Peyer's patch (tissue), 4 donors: ENCODE results near the gene CHMP1A.

ENCODE experiments used
- POLR2A ChIP-seq, 2 donors: fragments of 450-650 bp; IDR thresholded peaks; one replicate each; pipeline ENCODE4 v1.5.1; 2017; ENCODE audit warnings: antibody characterized with exemption in 2 of 2, mild to moderate bottlenecking in 2 of 2, moderate library complexity in 2 of 2
- TF ChIP-seq, protein P1 (sequence below), 6 experiments: fragments of 450-650 bp in 4 of 6; fragments of 200-600 bp in 2 of 6; sonication (generic) in 1 of 6; IDR thresholded peaks; one replicate each; pipeline ENCODE4 v1.5.1; 2017 to 2019; ENCODE audit warnings: antibody characterized with exemption in 6 of 6, mild to moderate bottlenecking in 3 of 6, moderate library complexity in 1 of 6

- TF ChIP-seq POLR2A (IDR thresholded peaks at IDR 0.05) = no peak
- TF ChIP-seq, protein P1, sequence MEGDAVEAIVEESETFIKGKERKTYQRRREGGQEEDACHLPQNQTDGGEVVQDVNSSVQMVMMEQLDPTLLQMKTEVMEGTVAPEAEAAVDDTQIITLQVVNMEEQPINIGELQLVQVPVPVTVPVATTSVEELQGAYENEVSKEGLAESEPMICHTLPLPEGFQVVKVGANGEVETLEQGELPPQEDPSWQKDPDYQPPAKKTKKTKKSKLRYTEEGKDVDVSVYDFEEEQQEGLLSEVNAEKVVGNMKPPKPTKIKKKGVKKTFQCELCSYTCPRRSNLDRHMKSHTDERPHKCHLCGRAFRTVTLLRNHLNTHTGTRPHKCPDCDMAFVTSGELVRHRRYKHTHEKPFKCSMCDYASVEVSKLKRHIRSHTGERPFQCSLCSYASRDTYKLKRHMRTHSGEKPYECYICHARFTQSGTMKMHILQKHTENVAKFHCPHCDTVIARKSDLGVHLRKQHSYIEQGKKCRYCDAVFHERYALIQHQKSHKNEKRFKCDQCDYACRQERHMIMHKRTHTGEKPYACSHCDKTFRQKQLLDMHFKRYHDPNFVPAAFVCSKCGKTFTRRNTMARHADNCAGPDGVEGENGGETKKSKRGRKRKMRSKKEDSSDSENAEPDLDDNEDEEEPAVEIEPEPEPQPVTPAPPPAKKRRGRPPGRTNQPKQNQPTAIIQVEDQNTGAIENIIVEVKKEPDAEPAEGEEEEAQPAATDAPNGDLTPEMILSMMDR (IDR thresholded peaks at IDR 0.05) = no peak
Observed at GRCh38 chr16:89607453-89607852, 50.1 kb downstream of the CHMP1A start.
